GM18907 (cell line): ENCODE data around the gene ST7.
"Not testable (repeated sequence)": the region's sequence is repeated elsewhere in the genome, so short reads cannot be mapped to it uniquely, and the experiment has no call there.

ENCODE experiments used
- ATAC-seq: cut with Tn5 transposase; IDR thresholded peaks from one replicate; pipeline ENCODE4 v1.9.1; 2021; ENCODE audit warnings: mild to moderate bottlenecking, moderate library complexity; ENCODE audit not compliant: unreplicated experiment

ST7 gene

GRCh38 chr7:116971869-116972268, 18.6 kb downstream of the ST7 start:
- no peak for ATAC-seq

- not testable (repeated sequence) for ATAC-seq
These were observed 21.7 kb downstream of the ST7 start for GRCh38 chr7:116975024-116975423.

DNA sequence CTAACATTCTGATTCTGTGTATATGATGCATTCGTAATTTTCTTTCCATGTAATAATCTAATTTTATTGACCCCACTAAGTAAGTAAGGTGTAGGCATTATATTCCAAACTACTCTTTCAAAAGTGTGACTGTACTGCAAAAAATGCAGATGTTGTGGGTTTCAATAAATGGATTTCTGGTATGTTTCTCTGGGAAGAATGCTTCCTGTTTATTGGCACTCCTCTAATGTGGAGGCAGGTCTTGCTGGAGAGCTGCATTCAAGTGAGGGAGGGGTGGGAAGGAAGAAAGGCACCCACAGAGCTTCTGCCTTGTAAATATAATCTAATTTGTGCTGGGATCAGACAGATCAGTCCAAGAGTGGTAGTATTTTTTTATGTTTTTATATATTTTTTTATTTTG, 23.9 kb downstream of the ST7 start:
- no peak for ATAC-seq

DNA sequence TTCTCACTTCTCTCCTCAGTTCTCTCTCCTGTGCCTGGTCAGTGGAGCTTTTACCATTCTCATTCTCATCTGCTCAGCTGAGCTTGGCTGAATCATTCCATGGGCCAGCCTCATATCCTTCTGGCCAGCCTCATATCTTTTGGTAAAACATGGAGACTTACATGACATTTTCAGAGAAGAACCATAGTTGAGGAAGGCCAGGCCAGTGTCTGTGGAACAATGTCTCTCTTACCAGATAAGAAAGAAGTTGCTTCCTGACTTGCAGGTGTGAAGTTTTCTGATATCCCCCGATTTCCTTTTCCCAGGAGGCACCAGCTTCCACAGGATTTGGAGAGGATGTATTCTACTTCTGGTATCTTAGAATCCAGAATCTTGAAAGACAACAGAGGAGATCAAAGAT, 24.7 kb downstream of the ST7 start:
- no peak for ATAC-seq

DNA sequence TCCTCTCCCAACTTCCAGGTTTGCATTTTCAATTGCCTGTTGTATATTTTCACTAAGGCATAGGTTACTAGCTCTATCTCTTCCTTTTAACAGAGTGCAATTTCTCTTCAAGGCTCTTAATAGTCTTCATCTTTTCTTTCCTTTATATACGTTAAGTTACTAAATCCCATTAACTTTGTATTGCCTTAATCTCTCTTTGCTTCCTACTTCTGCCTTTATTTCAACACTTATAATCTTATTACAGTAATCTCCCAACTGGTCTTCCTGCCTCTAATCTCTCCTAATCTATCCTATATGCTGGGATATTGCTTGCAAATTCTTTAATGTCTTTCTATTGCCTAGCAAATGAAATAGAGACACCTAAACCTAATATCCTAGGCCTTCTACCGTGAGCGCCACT, 26.1 kb downstream of the ST7 start:
- no peak for ATAC-seq

GRCh38 chr7:116980354-116980753, 27.1 kb downstream of the ST7 start:
- no peak for ATAC-seq

DNA sequence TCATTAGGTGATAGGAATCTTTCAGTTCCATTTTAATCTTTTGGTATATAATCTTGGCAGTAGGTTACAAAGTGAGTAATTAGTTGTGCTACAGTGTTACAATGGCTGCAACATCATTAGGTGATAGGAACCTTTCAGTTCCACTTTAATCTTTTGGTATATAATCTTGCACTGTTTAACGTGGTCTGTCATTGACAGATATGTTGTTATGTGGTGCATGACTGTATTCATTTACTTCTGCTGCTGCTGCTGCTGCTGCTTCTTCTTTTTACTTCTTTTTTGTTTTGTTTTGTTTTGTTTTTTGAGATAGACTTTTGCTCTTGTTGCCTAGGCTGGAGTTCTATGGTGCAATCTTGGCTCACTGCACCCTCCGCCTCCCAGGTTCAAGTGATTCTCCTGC, 28.6 kb downstream of the ST7 start:
- no peak for ATAC-seq

DNA sequence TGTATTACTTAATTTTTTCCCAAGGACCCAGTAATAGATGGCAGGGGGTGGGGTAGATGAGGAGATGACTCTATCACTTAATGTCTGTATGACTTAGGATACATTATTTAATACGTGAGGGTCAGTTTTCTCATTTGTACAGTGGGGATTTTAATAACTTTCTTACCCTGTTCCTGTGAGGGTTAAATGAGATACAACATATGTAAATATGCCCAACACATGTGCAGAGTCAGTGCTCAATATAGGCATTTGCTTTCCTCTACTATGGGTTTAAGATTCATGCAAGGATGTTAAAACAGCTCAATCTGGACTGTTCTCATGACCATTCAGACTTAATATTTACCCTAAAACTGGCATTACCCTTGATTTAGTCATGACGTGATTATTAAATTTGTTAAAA, 31.2 kb downstream of the ST7 start:
- peak; percentile 11 for ATAC-seq

DNA sequence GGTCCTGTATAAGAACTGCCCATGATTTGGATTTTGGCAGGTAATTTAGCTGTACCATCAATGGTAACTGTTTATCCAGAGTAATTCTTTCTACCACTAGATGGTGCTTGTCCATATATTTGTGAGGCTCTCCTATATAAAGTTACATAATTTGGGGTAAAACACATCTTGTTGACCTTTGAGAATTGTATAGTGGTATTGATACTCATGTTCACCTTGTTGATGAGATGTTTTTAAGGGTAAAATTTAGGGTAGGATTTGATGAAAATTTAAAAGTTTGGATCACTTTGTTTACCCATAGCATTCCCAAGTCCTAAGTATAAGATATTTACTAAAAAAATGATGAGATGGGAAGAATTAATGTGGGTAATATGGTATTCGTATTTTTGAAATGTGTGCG, 31.6 kb downstream of the ST7 start:
- peak; percentile 75 for ATAC-seq

GRCh38 chr7:116985575-116985974, 32.3 kb downstream of the ST7 start:
- no peak for ATAC-seq

DNA sequence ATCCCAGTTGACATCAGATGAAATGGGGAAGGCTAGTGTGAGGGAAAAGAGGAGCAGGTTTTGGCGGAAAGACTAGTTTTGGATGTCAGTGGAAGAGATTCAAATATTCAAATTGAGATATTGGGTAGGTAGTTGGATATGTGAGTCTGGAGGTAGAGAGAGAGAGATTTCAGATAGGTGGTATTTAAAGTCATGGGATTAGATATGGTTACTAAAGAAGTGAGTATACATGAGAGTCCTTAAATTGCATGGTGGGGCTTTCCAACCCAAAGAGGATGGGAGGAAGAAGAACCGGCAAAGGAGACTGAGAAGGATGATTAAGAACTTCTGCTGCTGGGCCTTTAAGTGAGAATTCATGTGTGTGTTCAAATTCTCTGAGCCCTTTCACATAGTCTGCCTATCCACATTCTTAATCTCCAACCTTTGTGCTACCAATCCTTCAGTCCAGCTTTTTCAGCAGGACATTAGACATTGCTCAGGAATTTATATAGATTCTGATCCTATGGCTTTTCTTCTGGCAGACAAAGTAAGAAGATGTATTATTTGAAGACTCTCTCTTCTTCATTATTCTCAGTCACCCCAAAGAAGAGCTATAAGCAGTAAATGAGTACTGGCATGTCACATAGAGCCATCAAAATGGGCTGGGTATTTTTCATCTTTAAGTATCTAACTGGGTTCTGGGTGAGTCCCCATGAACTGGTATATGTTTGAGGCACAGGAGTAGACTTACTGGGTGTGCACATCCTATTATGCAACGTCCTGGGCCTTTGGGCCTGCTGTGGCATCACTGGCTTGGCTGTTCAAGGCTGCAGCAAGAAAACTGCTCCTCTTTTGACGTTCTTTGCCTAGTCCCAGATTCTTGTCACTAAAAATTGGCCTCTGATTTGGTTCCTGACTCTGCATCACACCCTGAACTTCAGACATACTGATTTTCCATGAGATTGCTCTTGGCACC, 33.6 kb downstream of the ST7 start:
- ATAC-seq, result no peak

DNA sequence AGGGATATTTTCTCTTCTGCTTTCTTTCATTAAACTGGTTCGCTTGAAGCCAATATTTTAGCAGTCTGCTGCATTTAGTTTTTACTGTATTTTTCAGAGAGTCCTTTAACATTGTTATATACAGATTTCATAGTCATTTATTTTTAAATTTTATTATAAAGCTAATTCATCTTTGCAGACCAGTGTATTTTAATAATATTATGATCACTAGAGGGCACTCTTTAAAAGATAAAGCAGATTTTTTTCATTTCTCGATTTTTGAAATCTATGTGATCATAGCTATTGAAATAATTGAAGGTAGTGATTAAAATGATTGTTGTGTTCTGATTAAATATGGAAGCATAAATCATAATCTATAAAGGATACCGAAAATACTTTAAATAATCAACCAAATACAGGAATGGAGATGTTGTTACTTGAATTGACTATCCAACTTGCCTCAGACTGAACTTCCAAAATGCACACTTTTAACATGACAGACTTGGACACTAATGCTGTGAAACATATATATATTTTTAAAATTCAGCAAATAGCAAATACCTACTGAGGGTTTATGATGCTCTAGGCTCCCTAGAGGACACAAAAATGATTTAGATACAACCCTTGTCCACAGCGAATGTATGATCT, 35.2 kb downstream of the ST7 start:
- no peak for ATAC-seq

GRCh38 chr7:116990056-116990455, 36.8 kb downstream of the ST7 start:
- ATAC-seq, result no peak

DNA sequence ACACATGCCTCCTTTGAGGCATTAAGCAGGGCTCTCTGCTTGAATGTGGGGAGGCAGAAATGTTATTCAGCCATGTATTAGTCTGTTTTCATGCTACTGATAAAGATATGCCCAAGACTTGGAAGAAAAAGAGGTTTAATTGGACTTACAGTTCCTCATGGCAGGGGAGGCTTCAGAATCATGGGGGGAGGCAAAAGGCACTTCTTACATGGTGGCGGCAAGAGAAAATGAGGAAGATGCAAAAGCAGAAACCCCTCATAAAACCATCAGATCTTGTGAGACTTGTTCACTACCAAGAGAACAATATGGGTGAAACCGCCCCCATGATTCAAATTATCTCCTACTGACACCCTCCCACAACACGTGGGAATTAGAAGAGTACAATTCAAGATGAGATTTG, 37.9 kb downstream of the ST7 start:
- no peak for ATAC-seq

DNA sequence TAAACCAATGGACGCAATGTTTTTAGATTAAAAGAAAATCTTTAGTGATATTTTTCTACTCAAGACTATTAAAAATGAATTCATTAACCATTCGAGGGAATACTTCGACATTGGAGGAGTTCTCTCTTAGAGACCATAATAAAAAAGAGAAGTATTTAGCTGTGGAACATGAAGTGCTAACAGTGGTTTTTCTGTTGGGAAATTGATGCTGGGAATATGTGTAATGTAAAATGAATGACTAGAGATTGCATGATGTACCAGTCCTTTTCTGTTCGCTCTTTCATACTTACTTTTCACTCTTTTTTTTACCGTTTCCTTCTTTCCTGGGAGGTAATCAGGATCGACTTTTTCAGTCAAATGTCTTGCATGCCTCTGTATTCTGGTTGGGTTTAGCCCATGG, 41.3 kb downstream of the ST7 start:
- ATAC-seq, result no peak

- no peak for ATAC-seq
These were observed 44.7 kb downstream of the ST7 start for GRCh38 chr7:116997972-116998371.

DNA sequence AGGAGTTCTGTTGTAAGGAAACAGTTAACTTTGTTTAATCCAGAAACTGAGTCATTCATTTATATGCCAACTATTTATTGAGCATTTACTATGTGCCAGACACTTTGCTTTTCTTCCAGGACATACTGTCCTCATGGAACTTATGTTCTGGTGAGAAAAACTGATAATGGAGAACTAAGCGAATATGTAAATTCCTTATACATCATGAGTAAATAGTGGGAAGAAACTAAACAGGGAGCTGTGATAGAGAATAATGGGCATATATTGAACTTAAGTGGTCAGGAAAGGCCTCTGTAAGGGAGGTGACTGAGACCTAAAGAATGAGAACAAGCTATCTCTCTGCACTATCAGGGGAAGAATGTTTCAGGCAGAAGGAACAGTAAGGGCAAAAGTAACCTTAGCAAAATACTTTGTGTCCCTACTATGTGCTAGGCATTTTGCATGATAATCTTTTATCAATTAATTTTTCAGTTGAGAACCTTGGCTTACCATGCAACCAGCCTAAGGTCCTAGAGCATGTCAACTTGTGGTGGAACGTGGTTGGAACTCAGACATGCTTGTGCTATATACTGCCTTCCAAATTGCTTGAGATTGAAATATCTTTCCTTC, 45.4 kb downstream of the ST7 start:
- ATAC-seq, result no peak

DNA sequence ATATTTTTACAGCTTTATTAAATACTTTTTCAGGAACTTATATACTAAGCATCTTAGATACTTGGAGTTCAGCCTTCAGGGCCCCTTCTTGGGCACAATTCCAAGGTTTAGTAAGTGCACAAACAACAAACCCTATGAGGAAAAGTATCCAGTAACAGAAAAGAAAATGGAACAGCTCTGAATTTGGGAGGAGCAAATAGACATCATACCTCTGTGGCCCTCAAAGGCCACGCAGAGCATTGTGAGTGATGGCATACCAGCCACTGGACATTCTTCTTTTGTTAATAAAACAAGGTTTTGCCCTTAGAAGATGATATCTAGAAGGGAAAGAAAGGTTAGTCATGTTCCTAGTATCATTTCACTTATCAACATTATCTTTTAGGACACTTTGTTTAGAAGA, 46.0 kb downstream of the ST7 start:
- ATAC-seq, result no peak

- no peak for ATAC-seq
These were observed 48.0 kb downstream of the ST7 start for GRCh38 chr7:117001283-117001682.

- ATAC-seq, result no peak
These were observed 51.6 kb downstream of the ST7 start for GRCh38 chr7:117004899-117005298.

GRCh38 chr7:117005449-117005848, 52.1 kb downstream of the ST7 start:
- ATAC-seq, result no peak
